ENCODE measurements around the gene RASIP1.

DNA sequence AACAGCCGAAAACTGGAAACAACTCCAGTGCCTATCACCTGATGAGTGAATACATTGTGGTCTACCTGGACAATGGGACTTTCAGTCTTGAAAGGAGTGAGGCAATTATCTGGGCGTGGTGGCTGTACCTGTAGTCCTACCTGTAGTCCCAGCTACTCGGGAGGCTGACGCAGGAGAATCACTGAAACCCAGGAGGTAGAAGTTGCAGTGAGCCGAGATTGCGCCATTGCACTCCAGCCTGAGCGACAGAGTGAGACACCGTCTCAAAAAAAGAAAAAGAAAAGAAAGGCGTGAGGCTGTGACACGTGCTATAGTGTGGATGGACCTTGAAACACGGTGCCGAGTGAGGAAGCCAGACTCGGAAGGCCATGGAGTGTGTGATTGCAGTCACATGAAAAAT is 63.5 kb downstream of the RASIP1 start:
- no peak for TF ChIP-seq CTCF (tag by site-specific recombination; IDR thresholded peaks at IDR 0.05)
- no peak for TF ChIP-seq ZNF311 (tag by site-specific recombination; IDR thresholded peaks at IDR 0.05; ENCODE audit: borderline replicate concordance)
- TF ChIP-seq HOXC10 (CRISPR knock-in tag; IDR thresholded peaks at IDR 0.05): no peak
- no peak for TF ChIP-seq ZNF558 (tag by site-specific recombination; IDR thresholded peaks at IDR 0.05)
- TF ChIP-seq ZBTB7A (tag by site-specific recombination; IDR thresholded peaks at IDR 0.05; ENCODE audit: low read depth): no peak
- no peak for TF ChIP-seq ZNF398 (tag by site-specific recombination; IDR thresholded peaks at IDR 0.05)
- no peak for TF ChIP-seq ZBTB21 (tag by site-specific recombination; IDR thresholded peaks at IDR 0.05)
- TF ChIP-seq, protein P1, sequence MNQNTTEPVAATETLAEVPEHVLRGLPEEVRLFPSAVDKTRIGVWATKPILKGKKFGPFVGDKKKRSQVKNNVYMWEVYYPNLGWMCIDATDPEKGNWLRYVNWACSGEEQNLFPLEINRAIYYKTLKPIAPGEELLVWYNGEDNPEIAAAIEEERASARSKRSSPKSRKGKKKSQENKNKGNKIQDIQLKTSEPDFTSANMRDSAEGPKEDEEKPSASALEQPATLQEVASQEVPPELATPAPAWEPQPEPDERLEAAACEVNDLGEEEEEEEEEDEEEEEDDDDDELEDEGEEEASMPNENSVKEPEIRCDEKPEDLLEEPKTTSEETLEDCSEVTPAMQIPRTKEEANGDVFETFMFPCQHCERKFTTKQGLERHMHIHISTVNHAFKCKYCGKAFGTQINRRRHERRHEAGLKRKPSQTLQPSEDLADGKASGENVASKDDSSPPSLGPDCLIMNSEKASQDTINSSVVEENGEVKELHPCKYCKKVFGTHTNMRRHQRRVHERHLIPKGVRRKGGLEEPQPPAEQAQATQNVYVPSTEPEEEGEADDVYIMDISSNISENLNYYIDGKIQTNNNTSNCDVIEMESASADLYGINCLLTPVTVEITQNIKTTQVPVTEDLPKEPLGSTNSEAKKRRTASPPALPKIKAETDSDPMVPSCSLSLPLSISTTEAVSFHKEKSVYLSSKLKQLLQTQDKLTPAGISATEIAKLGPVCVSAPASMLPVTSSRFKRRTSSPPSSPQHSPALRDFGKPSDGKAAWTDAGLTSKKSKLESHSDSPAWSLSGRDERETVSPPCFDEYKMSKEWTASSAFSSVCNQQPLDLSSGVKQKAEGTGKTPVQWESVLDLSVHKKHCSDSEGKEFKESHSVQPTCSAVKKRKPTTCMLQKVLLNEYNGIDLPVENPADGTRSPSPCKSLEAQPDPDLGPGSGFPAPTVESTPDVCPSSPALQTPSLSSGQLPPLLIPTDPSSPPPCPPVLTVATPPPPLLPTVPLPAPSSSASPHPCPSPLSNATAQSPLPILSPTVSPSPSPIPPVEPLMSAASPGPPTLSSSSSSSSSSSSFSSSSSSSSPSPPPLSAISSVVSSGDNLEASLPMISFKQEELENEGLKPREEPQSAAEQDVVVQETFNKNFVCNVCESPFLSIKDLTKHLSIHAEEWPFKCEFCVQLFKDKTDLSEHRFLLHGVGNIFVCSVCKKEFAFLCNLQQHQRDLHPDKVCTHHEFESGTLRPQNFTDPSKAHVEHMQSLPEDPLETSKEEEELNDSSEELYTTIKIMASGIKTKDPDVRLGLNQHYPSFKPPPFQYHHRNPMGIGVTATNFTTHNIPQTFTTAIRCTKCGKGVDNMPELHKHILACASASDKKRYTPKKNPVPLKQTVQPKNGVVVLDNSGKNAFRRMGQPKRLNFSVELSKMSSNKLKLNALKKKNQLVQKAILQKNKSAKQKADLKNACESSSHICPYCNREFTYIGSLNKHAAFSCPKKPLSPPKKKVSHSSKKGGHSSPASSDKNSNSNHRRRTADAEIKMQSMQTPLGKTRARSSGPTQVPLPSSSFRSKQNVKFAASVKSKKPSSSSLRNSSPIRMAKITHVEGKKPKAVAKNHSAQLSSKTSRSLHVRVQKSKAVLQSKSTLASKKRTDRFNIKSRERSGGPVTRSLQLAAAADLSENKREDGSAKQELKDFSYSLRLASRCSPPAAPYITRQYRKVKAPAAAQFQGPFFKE (tag by site-specific recombination; IDR thresholded peaks at IDR 0.05; ENCODE audit: borderline replicate concordance): no peak
- no peak for TF ChIP-seq PRDM10 (tag by site-specific recombination; IDR thresholded peaks at IDR 0.05)
- no peak for TF ChIP-seq ZNF274 (IDR thresholded peaks at IDR 0.05; ENCODE audit: low read length)
- no peak for TF ChIP-seq ZNF274 (tag by site-specific recombination; IDR thresholded peaks at IDR 0.05; ENCODE audit: borderline replicate concordance)
- TF ChIP-seq ZNF404 (tag by site-specific recombination; IDR thresholded peaks at IDR 0.05): no peak
- TF ChIP-seq ZNF175 (tag by site-specific recombination; IDR thresholded peaks at IDR 0.05): no peak
